GM21786 (cell line): ENCODE results near the gene TIGD6.
"Not testable (repeated sequence)": the region's sequence is repeated elsewhere in the genome, so short reads cannot be mapped to it uniquely, and the experiment has no call there.

Experiments used
- ATAC-seq: cut with Tn5 transposase; IDR thresholded peaks from one replicate; pipeline ENCODE4 v1.9.1; 2021; ENCODE audit not compliant: unreplicated experiment

Gene TIGD6

GRCh38 chr5:150000256-150000989 lies at the start of gene TIGD6, which contains the start of gene HMGXB3:
Gene TIGD6 (minus strand): TSS chr5:150000654. CDS start chr5:149996348, 4,306 bp downstream.
Gene HMGXB3 (plus strand): TSS chr5:150000739. CDS start chr5:150004853, 4,114 bp downstream.
- ATAC-seq, result peak; percentile 83

GRCh38 chr5:150046031-150046430 lies 45.6 kb upstream of the TIGD6 start:
- no peak for ATAC-seq

GRCh38 chr5:150045549-150045948 lies 45.1 kb upstream of the TIGD6 start:
- ATAC-seq, result no peak

GRCh38 chr5:150044712-150045111 lies 44.3 kb upstream of the TIGD6 start:
- ATAC-seq, result no peak

- ATAC-seq, result no peak
Observed at GRCh38 chr5:150044329-150044681, 43.9 kb upstream of the TIGD6 start.

- ATAC-seq, result no peak
Observed at GRCh38 chr5:150043657-150044328, 43.3 kb upstream of the TIGD6 start.

GRCh38 chr5:150042459-150042858 lies 42.0 kb upstream of the TIGD6 start:
- no peak for ATAC-seq

GRCh38 chr5:150038547-150038946 lies 38.1 kb upstream of the TIGD6 start:
- no peak for ATAC-seq

- no peak for ATAC-seq
Observed at GRCh38 chr5:150036513-150036912, 36.1 kb upstream of the TIGD6 start.

GRCh38 chr5:150035139-150035895 lies 34.9 kb upstream of the TIGD6 start:
- ATAC-seq, result peak; percentile 98

- no peak for ATAC-seq
Observed at GRCh38 chr5:150034662-150035061, 34.2 kb upstream of the TIGD6 start.

GRCh38 chr5:150033334-150033733 lies 32.9 kb upstream of the TIGD6 start:
- no peak for ATAC-seq

GRCh38 chr5:150028047-150028446 lies 27.6 kb upstream of the TIGD6 start:
- not testable (repeated sequence) for ATAC-seq

GRCh38 chr5:150026682-150027172 lies 26.3 kb upstream of the TIGD6 start:
- no peak for ATAC-seq

GRCh38 chr5:150024346-150024984 lies 24.0 kb upstream of the TIGD6 start:
- no peak for ATAC-seq

GRCh38 chr5:150023136-150023535 lies 22.7 kb upstream of the TIGD6 start:
- ATAC-seq, result no peak

GRCh38 chr5:150022681-150023080 lies 22.2 kb upstream of the TIGD6 start:
- no peak for ATAC-seq

GRCh38 chr5:150022158-150022531 lies 21.7 kb upstream of the TIGD6 start:
- no peak for ATAC-seq

GRCh38 chr5:150021491-150022157 lies 21.2 kb upstream of the TIGD6 start:
- no peak for ATAC-seq

GRCh38 chr5:150020249-150020648 lies 19.8 kb upstream of the TIGD6 start:
- no peak for ATAC-seq
